Smooth muscle cell of the brain vasculature (primary cell): ENCODE measurements around the gene INPP4B.

Source experiments
- DNase-seq: peaks from one replicate; pipeline ENCODE4 v3.0.0-alpha.2; 2012; ENCODE audit warnings: low read depth, low spot score

Gene INPP4B

DNA sequence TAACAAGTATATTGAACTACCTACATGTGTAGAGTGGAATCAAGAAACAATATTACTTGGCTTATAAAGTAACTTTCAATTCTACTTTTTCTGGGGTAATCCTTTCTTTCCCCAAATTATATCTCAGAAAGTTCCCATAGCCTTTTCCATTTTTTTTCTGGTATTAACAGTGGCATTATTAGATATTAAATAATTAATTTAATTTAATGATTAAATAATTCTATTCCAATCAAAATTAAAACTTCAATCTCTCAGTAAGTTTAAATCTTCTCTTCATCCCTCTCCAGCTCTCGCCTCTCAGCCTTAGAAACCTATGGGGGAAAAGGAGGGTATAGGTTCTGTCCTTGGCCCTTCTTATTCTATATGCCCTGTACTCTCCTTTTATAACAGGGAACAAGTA is 262.4 kb downstream of the INPP4B start:
- DNase-seq: no peak

DNA sequence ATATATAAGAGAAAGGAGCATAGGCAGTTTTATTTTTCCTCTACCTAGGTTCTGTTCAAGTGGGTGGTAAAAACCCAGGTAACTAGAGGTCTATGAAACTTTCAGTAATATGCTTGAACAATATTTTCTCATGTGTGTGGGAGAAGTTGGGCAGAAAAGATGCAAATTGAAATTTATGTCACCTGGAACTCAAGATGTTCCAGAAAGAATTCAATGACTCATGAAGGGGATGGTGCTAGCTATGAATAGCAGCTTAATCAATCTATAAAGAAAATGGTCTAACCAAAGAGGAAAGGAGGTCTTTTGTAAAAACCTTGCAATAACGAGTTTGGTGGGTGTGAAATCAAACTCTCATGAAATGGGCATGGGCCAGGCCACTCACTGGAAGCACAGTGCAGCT is 263.8 kb downstream of the INPP4B start:
- DNase-seq: no peak

DNA sequence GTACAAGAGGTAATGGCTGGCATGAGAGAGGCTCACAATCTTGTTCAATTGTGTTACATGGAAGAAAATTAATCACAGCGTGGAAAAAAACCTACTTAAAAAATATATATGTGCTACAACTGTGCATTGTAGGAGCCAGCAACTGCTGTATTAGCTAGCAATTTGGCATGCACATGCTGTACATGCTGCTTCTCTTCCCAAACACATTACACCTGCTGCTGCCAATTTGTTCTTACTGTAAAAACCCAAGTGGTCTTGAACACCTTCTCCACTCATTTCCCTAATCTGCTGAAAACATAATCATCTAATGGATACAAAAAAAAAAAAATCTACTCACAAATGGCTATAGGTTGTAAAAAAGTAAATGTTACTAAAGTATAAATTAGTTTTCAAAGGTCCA is 264.2 kb downstream of the INPP4B start:
- DNase-seq: no peak

DNA sequence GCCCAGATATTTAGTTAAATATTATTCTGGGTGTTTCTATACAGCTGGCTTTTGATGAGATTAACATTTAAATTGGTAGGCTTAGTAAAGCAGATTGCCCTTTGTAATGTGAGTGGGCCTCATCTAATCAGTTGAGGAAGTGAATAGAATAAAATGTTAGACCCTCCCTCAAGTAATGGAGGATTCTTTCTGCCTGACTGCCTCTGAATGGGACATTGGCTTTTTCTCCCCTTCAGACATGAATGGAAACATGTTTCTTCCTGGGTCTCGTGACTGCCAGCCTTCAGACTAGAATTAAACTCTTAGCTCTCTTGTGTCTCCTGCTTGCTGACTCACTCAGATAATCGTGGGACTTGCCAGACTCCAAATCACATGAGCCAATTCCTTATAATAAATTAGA is 266.7 kb downstream of the INPP4B start:
- DNase-seq: no peak

DNA sequence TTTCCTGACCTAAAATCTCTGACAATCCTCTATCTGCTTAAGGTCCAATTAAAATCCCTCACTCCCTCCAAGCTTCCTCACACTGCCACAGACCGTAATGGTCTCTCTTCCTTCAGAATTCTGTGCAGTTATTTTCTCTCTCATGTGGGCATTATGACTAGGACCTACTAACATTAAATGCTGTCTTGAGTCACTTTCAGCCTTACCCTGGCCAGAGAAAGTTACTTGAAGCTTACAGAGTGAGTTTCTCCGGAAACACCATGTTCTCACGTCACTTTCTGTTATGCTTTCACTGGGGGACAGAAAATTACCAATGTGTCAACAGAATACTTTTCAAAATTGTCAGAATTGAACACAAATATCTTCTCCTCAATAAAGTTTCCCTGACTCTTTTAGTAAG is 271.8 kb downstream of the INPP4B start:
- DNase-seq: no peak

DNA sequence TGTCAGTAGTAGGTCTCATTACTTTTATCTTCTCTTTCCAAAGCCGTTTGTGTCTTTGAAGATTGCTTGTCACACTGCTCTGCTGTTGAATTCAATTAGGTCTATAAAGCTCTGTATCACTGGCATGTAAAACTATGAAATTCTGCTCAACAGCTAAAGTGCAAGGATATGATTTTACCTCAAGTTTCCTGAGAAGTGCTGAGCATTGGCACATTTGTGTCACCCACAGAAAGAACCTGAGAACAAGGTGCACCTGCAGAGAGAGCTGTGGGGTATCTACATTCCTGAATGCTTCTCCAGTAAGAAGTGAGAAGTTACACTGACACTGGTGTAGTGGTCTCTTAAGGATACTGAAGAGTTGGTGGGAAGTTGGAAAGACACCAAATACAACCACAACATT is 274.0 kb downstream of the INPP4B start:
- no peak for DNase-seq

DNA sequence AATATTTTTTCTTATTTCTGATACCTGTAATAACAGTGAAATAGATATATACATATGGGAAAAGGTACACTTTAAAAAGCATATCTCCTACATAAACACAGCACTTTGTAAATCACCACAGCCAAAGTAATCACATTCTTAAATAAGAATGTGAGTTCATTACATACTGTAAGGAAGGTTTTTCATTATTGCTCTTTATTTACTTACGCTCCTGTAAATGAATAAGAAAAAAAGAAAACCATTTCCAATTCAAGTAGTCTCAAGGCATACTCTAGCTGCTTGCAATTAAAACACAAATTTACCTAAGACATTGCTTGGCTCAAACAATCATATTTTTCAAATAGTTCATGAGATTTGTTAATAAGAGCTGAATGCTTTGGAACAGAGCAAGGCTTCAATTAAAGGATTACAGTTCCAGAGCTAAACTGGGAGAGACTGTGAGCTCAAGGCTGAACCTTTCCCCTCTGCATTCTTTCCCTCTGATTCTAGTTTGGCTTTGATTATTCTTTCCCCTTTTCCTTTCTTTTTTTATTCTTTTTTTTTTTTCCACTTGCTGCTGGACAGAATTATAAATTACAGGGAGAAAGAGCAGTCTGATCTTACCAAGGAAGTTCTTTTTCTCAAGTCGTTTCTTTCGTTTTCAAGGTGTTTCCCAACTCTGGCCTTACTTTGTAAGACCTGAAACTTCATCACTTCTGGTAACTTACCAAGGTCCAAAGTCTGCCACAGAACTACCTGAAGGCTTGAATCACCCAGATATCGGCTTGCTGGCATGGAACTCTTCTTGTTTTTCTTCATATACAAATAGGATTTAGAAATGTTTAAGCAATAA is 278.3 kb downstream of the INPP4B start:
- no peak for DNase-seq

DNA sequence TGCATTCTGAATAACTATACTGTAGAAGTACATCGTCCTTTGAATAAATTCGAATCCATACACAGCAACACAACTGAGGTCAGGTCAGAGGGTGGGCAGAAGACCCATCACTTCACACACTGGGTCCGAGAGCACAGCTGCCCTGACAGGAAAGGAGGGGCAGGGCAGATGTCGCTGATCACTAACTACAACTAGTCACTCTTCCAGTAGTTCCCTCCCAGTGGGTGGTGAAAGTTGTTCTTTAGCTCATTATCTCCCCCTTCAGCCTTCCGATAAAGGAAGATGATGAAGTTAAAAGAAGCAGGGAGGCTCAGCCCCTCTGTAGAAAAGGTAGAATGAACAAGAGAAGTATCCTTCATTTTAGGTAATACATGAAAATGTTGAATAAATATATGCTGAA is 278.9 kb downstream of the INPP4B start:
- DNase-seq: no peak

DNA sequence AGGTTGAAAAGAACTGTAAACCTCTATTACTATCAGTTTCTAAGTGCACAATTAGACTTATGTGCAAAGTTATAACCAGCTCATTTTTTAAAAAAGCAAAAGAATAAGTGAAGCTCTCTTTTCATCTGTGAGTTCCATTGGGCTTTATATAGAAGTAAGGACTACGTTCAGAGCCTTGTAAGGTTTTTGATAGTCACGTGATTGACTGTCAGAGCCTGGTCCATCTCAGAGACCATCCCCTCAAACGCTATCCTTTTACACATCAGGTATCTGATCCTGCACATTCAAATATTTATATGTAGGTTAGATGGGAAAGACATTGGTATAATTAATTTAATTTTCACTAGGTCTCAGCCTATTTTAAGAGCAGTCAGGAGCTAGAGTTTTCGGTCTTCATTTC is 279.3 kb downstream of the INPP4B start:
- no peak for DNase-seq

DNA sequence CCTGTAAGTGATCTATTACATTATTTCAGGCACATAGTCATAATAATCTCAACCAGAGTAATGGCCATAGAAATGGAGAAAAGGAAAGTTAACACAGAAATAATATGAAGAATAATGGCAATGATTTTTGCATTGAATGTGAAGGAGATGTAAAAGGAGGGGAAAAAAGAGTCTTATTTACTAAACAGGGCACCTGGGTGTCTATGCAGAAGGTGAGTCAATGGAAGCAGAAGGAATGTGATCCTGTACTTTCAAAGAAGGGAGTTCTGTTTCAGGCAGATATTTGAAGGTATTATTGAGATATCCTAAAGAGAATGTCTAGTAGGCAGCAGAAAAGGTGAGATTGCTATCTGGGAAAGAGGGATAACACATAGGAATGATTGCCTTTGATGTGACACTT is 279.9 kb downstream of the INPP4B start:
- no peak for DNase-seq

DNA sequence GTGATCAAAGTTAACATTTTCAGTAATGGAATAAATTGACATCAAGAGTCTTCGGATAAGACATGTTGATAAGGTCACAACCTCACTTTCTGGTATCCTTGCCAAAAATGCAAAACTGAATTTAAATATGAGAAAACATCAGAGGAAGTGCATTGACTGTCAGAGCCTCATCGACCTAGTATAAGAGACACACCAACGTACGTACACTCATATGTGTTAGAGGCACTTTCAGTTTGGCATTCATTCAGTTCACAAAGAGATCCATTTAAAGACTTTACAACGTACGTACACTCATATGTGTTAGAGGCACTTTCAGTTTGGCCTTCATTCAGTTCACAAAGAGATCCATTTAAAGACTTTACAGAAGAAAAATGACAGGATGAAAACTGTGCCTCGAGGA is 280.3 kb downstream of the INPP4B start:
- no peak for DNase-seq

DNA sequence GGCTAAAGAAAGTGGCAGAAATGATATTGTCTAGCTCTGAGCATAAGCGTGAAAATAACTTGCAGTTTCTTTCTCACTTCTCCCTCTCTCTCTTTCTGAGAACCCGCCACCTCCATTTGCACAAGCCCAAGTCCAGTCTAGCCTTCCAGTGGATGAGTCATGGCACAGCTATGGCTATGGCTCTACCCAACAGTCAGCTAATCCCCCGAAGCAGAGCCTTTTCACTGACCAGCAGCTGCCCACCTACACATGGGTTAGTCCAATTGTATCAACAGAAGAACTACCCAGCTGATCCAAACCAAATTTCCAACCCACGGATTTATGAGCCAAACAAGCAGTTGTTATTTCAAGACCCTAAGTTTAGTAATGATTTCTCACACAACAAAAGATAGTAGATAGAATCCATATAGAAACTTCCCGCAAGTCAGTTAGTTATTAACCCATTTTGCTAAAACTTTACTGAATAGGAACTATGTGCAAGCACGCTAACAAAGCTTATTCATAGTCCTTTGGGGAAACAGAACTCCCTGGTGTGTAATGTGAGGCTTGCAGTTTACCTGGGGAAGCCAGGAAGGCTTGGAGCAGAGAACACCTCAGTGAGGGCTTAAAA is 282.3 kb downstream of the INPP4B start:
- DNase-seq: no peak

DNA sequence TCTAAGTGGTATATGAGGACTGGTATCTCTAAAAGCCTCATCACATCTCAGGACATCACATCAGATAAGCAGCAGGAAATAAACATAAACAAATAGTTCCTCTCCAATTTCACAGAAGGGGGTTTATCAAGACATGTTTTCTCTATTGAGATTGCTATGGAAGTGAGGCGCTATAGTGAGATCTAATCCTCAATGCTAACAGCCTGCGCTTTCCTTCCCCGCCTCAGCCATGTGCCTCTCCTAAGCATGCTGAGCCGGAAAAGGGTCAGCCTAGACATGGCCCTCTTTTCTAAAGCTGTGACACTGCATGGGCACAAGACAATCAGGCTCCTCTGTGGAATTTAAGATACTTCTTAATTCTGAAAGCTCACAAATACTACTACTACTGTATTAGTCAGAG is 286.1 kb downstream of the INPP4B start:
- DNase-seq: no peak

DNA sequence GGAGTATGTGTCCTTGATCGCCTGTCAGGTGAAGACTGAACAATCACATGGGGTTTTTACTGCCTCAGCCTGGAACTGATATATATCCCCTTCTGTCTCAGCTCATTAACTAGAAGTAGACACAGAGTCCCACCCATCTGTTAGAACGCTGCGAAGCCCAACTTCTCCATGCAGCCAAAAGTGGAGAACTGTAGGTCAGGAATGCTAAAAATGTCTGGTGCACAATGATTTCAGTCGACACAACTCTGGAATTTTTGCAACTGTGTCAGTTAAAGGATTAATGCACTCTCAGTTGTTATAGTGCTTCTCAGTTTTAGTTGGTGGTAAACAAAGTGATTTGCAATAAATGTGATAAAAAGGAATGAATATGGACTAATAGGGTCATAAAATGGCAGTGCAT is 287.2 kb downstream of the INPP4B start:
- no peak for DNase-seq

DNA sequence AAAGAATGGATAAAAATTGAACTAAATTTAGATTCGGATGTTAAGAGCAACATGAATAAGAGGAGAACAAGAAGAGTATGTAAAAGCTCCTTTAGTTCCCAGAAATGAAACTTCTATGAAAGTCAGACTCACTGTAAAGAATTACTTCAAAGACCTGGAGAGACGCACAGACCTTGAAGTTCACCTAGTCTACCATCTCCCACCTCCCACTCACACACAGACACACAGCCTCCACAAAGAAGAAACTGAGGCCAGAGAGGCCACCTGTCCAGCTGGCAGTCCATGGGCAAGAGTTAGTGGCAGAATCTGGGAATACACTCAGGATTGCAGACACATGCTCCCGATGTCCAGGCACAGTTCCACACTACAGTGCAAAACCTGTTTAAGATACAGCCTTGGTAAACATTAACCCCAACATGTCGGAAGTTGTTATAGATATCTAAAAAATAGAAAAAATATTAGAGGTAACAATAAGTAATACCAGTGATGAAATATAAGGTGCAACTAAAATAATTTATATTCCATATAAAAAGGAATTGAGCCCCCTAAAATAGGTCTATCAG is 288.8 kb downstream of the INPP4B start:
- DNase-seq: no peak

DNA sequence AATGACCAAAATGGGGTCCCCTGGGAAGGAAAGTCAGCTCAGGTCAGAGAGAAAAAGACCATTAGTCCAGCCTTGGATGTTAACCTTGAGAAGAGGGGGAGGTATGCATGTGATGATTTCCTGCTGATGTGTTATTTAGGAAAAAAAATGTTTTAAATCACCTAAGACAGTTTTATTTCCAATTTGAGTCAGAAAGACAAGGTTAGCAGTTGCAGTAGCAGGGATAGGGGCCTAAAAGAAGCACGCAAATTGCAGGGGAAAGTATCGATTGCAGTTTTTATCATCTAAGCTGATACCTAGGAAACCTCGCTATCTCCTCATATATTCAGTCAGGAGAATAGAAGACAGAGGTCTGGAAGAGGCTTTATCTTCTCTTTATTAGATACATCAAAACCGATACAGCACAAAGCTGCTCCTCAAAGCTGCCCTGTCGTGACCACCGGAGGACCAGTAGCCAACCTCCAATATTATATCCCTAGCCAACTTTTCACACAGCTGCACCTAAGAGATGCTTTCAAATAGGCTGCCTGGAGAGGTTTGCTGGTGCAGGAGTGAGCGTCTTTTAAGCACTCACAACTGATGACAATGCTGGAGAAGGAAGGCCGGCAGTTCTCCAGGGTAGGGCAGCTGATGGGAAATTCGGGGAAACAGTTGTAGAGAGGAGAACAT is 289.4 kb downstream of the INPP4B start:
- DNase-seq: no peak

DNA sequence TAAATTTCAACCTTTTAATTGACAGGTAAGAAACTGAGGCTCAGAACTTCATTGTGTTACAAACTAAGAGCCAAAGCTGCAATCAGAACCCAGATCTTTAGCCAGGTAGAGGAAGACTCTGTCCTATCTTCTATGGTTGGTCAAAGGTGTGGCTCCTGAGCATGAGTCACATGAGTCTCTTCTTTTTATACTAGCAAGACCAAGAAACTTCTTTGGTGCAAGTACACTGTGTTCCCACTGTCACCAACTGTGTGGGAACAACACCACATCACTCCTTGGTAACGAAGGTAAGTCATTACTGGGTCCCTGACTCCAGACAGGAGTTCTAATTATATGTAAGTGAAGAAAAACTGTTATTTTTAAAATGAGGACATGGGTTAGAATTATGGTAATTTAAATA is 290.1 kb downstream of the INPP4B start:
- DNase-seq: no peak

DNA sequence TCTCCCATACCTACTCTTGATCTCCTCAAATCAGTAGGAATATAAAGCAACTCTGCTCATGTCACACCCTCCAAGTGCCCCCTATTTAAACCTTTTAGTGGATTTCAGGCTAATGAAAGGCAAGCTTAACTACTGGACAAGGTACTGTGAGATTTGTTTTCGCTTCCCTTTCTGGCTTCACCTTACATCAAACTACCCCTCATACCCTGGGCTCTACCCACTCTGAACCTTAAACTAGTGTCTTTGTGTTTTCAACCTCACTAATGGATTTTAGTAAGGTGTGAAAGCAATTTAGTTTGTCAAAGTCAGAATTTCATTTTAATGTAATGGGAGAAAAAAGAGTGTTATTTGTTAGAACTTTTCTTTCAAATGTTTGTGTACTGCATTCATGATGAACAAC is 291.7 kb downstream of the INPP4B start:
- DNase-seq: no peak

DNA sequence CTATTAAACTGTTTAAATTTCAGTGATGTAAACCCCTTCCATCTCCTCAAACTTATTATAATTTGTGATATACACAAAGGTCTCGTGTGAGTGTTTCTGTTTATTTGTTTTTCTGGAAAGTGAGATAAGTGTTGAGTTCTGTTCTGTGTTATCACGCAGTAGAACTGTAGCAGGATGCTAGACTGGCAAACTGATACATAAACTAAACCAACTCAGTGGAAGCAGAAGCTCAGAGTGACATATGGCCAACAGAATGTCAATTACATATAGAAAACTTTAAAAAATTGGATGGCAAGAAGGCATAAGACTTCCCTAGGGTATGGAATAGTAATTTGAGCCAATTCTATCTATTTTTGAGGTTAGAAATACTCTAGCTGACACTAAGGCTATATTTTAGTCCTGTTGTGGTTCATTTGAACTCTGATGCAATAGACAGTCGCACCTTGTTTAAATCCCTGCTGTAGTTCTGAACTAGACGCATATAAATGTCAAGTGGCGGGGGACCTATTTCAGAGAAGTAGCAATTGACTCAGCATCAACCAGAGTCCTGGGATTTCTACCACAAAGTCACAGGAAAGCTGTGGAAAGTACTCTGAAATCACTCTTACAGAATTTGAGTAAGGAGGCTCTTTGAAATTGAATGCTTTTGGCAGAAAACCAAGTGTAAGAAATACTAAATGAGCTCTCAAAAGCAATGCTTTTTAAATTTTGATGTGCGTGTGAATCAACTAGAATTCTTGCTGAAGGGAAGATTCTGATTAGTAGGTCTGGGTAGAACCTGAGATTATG is 294.4 kb downstream of the INPP4B start:
- no peak for DNase-seq

DNA sequence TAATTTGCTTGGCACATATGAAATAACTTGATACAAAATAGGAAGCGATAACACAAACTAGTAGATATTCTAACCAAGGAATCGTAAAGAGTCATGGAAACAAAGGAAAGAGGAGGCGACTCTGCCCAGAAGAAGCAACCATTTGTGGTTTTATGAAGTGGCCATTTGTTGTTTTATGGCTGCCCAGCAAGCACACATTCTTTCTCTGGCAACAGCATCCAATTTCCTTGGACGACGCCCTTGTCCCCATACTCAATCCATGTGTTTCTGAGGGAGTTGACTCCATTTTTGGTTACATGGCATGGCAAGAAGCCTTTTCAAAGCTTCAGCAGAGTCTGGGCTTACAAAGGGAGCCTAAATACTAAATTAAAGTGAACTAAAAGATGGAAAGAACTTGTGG is 295.1 kb downstream of the INPP4B start:
- no peak for DNase-seq

DNA sequence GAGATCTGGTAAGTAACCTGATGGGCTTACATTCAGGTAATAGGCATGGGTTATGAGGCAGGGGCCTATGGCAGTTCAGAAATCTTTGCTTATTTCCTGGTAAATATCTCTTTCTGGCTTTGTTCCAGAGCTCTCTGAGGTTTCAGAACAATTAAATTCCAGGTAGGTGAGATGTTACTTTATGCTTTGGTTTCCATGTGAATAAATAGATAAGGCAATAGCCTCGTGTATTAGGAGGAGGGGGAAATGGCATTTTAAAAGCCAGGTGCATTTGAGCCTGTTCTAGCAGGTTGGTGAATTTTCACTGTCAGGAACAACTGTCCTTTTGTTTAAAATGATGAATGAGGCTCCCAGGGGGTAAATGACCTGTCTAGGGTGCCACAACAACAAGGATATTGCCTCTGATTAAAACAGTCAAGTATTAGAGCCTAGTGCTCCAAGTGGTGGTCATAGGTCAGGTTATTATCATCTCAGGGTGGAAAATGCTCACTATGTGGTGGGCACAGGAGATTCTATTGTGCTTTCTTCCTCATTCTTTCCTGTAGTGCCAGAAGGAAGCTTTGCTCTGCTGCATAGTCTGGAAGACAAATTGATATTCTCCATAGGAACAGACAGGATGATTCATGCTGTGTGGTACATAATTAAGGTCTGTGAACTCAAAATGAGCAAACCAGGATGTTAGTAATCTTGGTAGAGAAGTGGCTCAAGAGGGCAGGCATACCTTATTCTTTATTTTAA is 296.2 kb downstream of the INPP4B start:
- no peak for DNase-seq
